Psoas muscle (tissue), 8 donors: ENCODE data around the gene IGSF9B. TPM values are rescaled to one million over a fixed set of nuclear protein-coding genes. Genes with fewer than 3 reads are reported as not detected.

Experiments
- ATAC-seq, 4 donors: fragments of 200-7000 bp; cut with Tn5 transposase; one replicate each; pipeline ENCODE4 v1.9.1; 2020; ENCODE audit warnings: moderate library complexity in 3 of 4, mild to moderate bottlenecking in 2 of 4
- DNase-seq, 2 donors: peaks; one replicate each; pipeline ENCODE4 v3.0.0-alpha.2; 2020
- H3K27ac ChIP-seq: fragments of 200-600 bp; one replicate; pipeline ENCODE4 v1.8.0; 2022
- H3K27me3 ChIP-seq, 3 donors: fragments of 200-600 bp in 1 of 3; one replicate each; pipeline versions ENCODE4 v1.6.1 to v1.8.0; 2013 to 2022; ENCODE audit warnings: low read length in 2 of 3, mild to moderate bottlenecking in 2 of 3, moderate library complexity in 1 of 3; ENCODE audit not compliant: insufficient read depth in 3 of 3
- H3K36me3 ChIP-seq, 2 donors: fragments of 200-600 bp in 1 of 2; one replicate each; pipeline versions ENCODE4 v1.6.1 to v1.8.0; 2013 to 2022; ENCODE audit warnings: low read depth in 1 of 2, mild to moderate bottlenecking in 1 of 2, moderate library complexity in 1 of 2; ENCODE audit not compliant: insufficient read depth in 1 of 2
- H3K4me1 ChIP-seq: fragments of 200-600 bp; one replicate; pipeline ENCODE4 v1.8.0; 2022
- H3K4me3 ChIP-seq: fragments of 200-600 bp; one replicate; pipeline ENCODE4 v1.8.0; 2022; ENCODE audit warnings: mild to moderate bottlenecking
- H3K9me3 ChIP-seq: fragments of 200-600 bp; one replicate; pipeline ENCODE4 v1.8.0; 2022
- WGBS, 3 donors: extraction: QIAGEN DNeasy Blood & Tissue Kit; methylation state at CpG; one replicate each; pipeline versions ENCODE4 v1.1.6 to v1.1.7; 2013; 5-methylcytosine and 5-hydroxymethylcytosine counted together
- intact Hi-C, 2 donors: fragments of 100-400 bp; cut with DNase I; formaldehyde crosslinking; loops; one replicate each; pipeline versions ENCODE4 v1.11.0 to v1.14.2; 2022
- polyA plus RNA-seq, 3 donors: library from polyadenylated mRNA; stranded (reverse); fragments of 200-250 nt; gene quantifications; one replicate each; pipeline ENCODE4 v1.2.3, GENCODE V29; 2013
- total RNA-seq, 4 donors: library from RNA; stranded (reverse); fragmentation: NEBNext Ultra II Directional in 2 of 4; extraction: Animal tissue kit (Norgen Biotek cat#: 25700) in 2 of 4; gene quantifications; one replicate each; pipeline versions ENCODE4 v1.2.1 to v1.2.4, GENCODE V29; 2021 to 2023
- TF ChIP-seq, protein P1 (sequence below): fragments of 200-600 bp; IDR thresholded peaks from one replicate; pipeline ENCODE4 v1.8.0; 2022; ENCODE audit warnings: antibody characterized with exemption
- donor health status: healthy with polysubstance abuse.
- donor health status: DM: no; HTN: no; CAD: no; lungs with moderate emphysema.
- donor health status: Bipolar disorder and iron deficiency.
- donor health status: healthy.
- donor health status: DM: yes; HTN: yes; CAD: no.
- donor health status: DM: no; HTN: no; CAD: no.
- donor health status: DM: no; HTN: no; CAD: no.
- donor health status: DM: yes; HTN: yes; CAD: no.

Gene IGSF9B
- total and polyA plus RNA-seq, 7 donors = 0.56 to 3.4 (median 0.87) TPM

DNA sequence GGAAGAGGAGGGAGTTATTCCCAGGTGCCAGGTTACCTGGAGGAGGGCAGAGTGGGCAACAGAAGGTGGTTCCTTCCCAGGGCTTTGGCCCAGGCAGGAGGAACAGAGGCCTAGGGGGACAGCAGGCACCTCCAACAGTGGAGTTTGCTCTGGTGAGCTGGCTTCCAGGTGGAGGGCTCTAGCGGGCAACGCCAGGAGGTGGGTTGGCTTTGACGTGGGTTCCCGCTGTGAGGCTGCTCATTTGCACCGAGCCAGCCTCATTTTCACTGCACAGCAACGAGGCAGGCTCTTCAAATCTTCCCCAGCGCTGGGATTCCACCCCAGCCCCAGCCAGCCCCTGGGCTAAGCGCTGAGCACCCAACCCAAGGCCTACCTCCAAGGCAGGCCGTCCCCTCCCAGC lies 8.1 kb downstream of the IGSF9B start:
- 66 to 70% (median 68%) methylated on average over 6 to 9 of the region's 9 CpGs for WGBS, 3 donors
- Histone ChIP-seq H3K4me3 (no peak overlapping the region), H3K27ac (no peak overlapping the region), H3K36me3 (no peaks in the 10 kb centered on the region), H3K4me1 (peaks cover 30% of the 10 kb centered on the region), H3K27me3 (peaks cover 0 to 8% (median 0%) of the 10 kb centered on the region in 3 donors), H3K9me3 (no peaks in the 10 kb centered on the region)
- ATAC-seq (no peak), DNase-seq (no peak)
- intact Hi-C loops = no loop called here
- TF ChIP-seq, protein P1, sequence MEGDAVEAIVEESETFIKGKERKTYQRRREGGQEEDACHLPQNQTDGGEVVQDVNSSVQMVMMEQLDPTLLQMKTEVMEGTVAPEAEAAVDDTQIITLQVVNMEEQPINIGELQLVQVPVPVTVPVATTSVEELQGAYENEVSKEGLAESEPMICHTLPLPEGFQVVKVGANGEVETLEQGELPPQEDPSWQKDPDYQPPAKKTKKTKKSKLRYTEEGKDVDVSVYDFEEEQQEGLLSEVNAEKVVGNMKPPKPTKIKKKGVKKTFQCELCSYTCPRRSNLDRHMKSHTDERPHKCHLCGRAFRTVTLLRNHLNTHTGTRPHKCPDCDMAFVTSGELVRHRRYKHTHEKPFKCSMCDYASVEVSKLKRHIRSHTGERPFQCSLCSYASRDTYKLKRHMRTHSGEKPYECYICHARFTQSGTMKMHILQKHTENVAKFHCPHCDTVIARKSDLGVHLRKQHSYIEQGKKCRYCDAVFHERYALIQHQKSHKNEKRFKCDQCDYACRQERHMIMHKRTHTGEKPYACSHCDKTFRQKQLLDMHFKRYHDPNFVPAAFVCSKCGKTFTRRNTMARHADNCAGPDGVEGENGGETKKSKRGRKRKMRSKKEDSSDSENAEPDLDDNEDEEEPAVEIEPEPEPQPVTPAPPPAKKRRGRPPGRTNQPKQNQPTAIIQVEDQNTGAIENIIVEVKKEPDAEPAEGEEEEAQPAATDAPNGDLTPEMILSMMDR = no peak

DNA sequence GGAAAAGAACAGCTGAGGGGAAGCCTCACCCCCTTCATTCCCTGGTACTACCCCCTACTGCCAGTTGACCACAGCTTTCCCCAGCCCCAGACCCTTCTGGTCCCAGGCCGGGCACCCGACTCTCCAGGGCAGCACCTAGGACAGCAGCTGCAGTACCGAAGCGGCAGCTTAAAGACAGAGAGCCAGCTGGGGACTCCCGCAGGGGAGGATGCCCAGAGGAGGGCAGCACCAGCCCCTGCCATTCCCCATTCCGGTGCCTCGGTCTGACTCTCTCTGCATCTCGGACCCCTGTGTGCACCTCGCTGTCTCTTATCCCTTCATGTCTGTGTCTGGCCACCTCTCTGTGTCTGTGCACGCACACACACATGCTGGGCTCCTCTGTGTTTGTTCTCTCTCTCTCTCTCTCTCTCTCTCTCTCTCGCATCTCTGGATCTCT lies 9.4 kb downstream of the IGSF9B start:
- intact Hi-C loops = no loop called here
- Histone ChIP-seq H3K4me1 (peaks cover 29% of the 10 kb centered on the region), H3K4me3 (no peak overlapping the region), H3K36me3 (no peaks in the 10 kb centered on the region), H3K27me3 (no peaks in the 10 kb centered on the region), H3K27ac (no peak overlapping the region), H3K9me3 (no peaks in the 10 kb centered on the region)
- DNase-seq = peak; percentile 46 to 67
- 6 to 8% (median 7%) methylated on average over 11 of the region's 11 CpGs for WGBS, 3 donors
- TF ChIP-seq, protein P1 = peak; percentile 34
- peak; percentile 46 to 77 (median 56) for ATAC-seq

DNA sequence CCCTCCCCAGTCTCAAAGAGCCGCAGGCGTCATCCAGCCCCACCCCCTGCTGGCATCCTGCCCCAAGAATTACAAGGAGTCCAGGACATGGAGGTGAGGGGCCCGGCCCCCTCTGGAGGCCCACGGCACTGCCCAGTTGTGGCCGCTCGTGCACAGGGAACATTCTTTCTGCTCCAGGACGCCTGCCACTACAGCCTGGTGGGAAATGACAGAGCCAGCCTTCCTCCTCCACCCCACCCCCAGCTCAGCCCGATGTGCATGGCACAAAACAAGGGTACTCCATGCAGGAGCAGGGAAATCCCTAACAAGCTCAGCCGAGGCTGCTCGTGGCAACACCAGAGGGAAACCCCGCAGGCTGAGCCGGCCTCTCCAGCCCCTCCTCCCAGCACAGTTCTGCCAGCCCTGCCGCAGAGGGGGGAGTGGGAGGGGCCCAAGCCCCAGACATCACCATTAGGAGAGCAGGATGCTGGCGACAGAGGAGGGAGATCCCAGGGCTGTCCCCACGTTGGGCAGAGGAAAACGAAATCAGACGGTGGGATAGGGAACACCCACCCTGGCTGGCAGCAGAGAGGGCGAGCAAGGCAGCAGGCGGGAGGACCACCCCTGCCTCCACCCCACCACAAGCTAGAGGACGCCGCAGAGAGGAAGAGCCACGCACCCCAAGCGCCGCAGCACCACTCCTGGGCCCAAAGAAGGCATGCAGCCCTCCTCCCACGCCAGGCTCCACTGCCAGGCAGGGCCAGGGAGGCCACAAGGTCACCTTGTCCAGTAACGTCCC lies 10.0 kb downstream of the IGSF9B start:
- DNase-seq = no peak
- Histone ChIP-seq H3K36me3 (no peaks in the 10 kb centered on the region), H3K4me1 (peaks cover 23% of the 10 kb centered on the region), H3K4me3 (no peak overlapping the region), H3K27ac (no peak overlapping the region), H3K9me3 (no peaks in the 10 kb centered on the region), H3K27me3 (no peaks in the 10 kb centered on the region)
- no peak for ATAC-seq
- TF ChIP-seq, protein P1 = no peak
- 11 to 18% (median 15%) methylated on average over 24 to 26 of the region's 26 CpGs for WGBS, 3 donors
- intact Hi-C loops = no loop called here

DNA sequence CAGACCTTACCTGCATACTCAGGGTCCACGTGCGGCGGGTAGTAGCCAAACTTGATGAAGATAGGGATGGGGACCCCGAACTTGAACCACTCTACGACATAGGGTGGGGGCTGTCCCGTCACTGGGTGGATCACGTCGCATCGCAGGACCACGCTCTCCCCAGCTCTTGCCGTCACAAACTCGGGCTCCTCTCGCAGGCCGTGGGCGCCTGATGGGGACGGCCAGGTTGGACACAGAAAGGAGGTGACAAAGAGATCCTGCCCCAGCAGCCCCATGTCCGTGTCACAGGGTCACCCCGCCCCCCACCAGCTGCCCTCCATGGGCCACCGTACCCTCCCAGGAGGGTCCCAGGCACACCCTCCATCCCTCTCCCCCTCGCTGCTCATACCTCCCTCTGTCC lies 10.7 kb downstream of the IGSF9B start:
- H3K4me1 ChIP-seq = peaks cover 16% of the 10 kb centered on the region
- no peak overlapping the region for H3K27ac ChIP-seq
- TF ChIP-seq, protein P1 = no peak
- ATAC-seq (no peak), DNase-seq (no peak)
- H3K4me3 ChIP-seq = no peak overlapping the region
- intact Hi-C loops = no loop called here
- H3K9me3 ChIP-seq = no peaks in the 10 kb centered on the region
- WGBS, 3 donors = 78 to 81% (median 79%) methylated on average over 18 to 20 of the region's 20 CpGs
- no peaks in the 10 kb centered on the region for H3K36me3 ChIP-seq
- H3K27me3 ChIP-seq = no peaks in the 10 kb centered on the region
